Type B pancreatic cell (in vitro differentiated cells): ENCODE results near the gene MAST4. TPM values are rescaled to one million over a fixed set of nuclear protein-coding genes. Genes with fewer than 3 reads are reported as not detected.

Experiments used
- DNase-seq: peaks from one replicate; pipeline ENCODE4 v3.0.0; 2021; ENCODE audit warnings: mixed read lengths; ENCODE audit not compliant: unreplicated experiment; ENCODE audit errors: extremely low spot score
- H3K27ac Mint-ChIP-seq: 2 replicates; pipeline ENCODE4 v1.8.0; 2021; ENCODE audit warnings: mild to moderate bottlenecking, mixed read lengths
- H3K27me3 Mint-ChIP-seq: 2 replicates; pipeline ENCODE4 v1.8.0; 2021; ENCODE audit warnings: mixed read lengths
- H3K36me3 Mint-ChIP-seq: 2 replicates; pipeline ENCODE4 v1.8.0; 2021; ENCODE audit warnings: mixed read lengths
- H3K4me1 Mint-ChIP-seq: one replicate; pipeline ENCODE4 v1.8.0; 2021; ENCODE audit warnings: mixed read lengths; ENCODE audit not compliant: unreplicated experiment
- H3K4me3 Mint-ChIP-seq: 2 replicates; pipeline ENCODE4 v1.8.0; 2021; ENCODE audit warnings: mild to moderate bottlenecking, mixed read lengths
- H3K9me3 Mint-ChIP-seq: 2 replicates; pipeline ENCODE4 v1.8.0; 2021; ENCODE audit warnings: mixed read lengths
- CTCF ChIP-seq: fragments of 200-600 bp; sonication (generic); conservative IDR thresholded peaks from 2 replicates; pipeline ENCODE4 v1.5.0; 2021; ENCODE audit warnings: antibody characterized with exemption, mild to moderate bottlenecking
- total RNA-seq: library from RNA; stranded (reverse); gene quantifications from 2 replicates; pipeline ENCODE4 v1.2.1, GENCODE V29; 2021; ENCODE audit warnings: low replicate concordance

Gene MAST4
- total RNA-seq, 1 donor from 2014 or later: 23.0 TPM

- Mint-ChIP-seq H3K27me3 (peaks cover 30% of the 10 kb centered on the region), H3K4me3 (peak overlapping the region; percentile 71), H3K9me3 (no peaks in the 10 kb centered on the region), H3K27ac (peak overlapping the region; percentile 41), H3K36me3 (no peaks in the 10 kb centered on the region), H3K4me1 (peaks cover 23% of the 10 kb centered on the region)
- no peak for DNase-seq
- no peak for TF ChIP-seq CTCF
Measured at GRCh38 chr5:66829826-66830225, 233.6 kb downstream of the MAST4 start.

GRCh38 chr5:66830636-66831035 is 234.4 kb downstream of the MAST4 start:
- DNase-seq: no peak
- Mint-ChIP-seq H3K27me3 (peaks cover 30% of the 10 kb centered on the region), H3K36me3 (no peaks in the 10 kb centered on the region), H3K9me3 (no peaks in the 10 kb centered on the region), H3K4me3 (peak overlapping the region; percentile 50), H3K27ac (no peak overlapping the region), H3K4me1 (peaks cover 23% of the 10 kb centered on the region)
- no peak for TF ChIP-seq CTCF

DNA sequence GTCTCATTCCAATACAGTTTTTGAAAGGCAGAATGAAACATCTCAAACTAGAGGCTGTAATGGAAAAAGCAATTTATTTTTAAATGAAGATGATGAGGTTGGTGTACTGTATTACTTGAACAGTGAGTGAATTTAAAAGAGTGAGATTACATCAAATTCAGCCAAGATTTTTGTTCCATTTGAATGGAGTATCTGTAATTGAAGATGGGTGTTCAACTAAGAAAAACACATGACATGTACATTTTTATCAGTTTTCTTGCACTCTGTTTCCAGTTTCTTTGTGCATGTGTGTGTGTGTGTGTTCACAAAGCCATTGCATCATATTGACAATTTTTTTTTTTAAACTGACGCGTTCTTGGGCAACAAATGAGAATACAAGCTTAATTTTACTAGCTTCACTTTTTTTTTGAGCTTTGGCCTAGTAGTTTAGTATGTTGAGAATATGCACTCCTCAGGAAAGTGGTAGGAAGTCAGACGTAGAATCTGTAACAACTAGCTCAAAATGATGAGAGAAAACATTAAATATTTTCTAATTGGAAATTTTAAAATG is 243.5 kb downstream of the MAST4 start:
- no peak overlapping the region for H3K27ac Mint-ChIP-seq
- DNase-seq: no peak
- H3K27me3 Mint-ChIP-seq: no peaks in the 10 kb centered on the region
- TF ChIP-seq CTCF: no peak
- no peak overlapping the region for H3K4me3 Mint-ChIP-seq
- peaks cover 4% of the 10 kb centered on the region for H3K36me3 Mint-ChIP-seq
- peaks cover 15% of the 10 kb centered on the region for H3K4me1 Mint-ChIP-seq
- peaks cover 3% of the 10 kb centered on the region for H3K9me3 Mint-ChIP-seq

- no peak overlapping the region for H3K4me3 Mint-ChIP-seq
- TF ChIP-seq CTCF: no peak
- H3K36me3 Mint-ChIP-seq: peaks cover 4% of the 10 kb centered on the region
- peaks cover 15% of the 10 kb centered on the region for H3K4me1 Mint-ChIP-seq
- H3K27me3 Mint-ChIP-seq: no peaks in the 10 kb centered on the region
- no peak overlapping the region for H3K27ac Mint-ChIP-seq
- H3K9me3 Mint-ChIP-seq: peaks cover 4% of the 10 kb centered on the region
- DNase-seq: no peak
Measured at GRCh38 chr5:66840511-66841013, 244.4 kb downstream of the MAST4 start.

DNA sequence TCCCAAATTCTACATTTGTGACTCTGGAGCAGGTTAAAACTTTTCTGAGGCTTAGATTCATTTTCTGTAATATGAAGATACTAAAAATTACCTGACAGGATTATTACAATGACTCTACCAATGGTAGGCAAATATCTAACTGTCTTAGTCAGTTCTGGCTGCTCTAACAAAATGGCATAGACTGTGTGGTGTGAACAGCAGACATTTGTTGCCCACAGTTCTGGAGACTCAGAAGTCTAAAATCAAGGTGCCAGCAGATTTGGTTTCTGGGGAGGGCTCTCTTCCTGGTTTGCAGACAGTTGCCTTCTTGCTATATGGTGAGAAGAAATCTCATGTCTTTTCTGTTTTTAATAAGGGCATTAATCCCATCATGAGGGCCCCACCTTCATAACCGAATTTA is 245.1 kb downstream of the MAST4 start:
- DNase-seq: no peak
- no peak overlapping the region for H3K4me3 Mint-ChIP-seq
- TF ChIP-seq CTCF: no peak
- peaks cover 15% of the 10 kb centered on the region for H3K4me1 Mint-ChIP-seq
- peaks cover 4% of the 10 kb centered on the region for H3K36me3 Mint-ChIP-seq
- H3K27me3 Mint-ChIP-seq: no peaks in the 10 kb centered on the region
- H3K9me3 Mint-ChIP-seq: peaks cover 4% of the 10 kb centered on the region
- H3K27ac Mint-ChIP-seq: no peak overlapping the region
